Activated CD4-positive, alpha-beta T cell treated with anti-CD3 and anti-CD28 coated beads for 48 hours (primary cell): ENCODE results near the gene LRRC15.

Experiments used
- DNase-seq: peaks from one replicate; pipeline ENCODE4 v3.0.0-alpha.2; 2020

The LRRC15 gene

GRCh38 chr3:194357681-194358080 lies 11.9 kb downstream of the LRRC15 start:
- no peak for DNase-seq

GRCh38 chr3:194355379-194355778 lies 14.2 kb downstream of the LRRC15 start:
- no peak for DNase-seq

- no peak for DNase-seq
Measured at GRCh38 chr3:194354315-194354714, 15.2 kb downstream of the LRRC15 start.

GRCh38 chr3:194352667-194353246 lies 16.8 kb downstream of the LRRC15 start:
- DNase-seq: no peak

- no peak for DNase-seq
Measured at GRCh38 chr3:194351952-194352536, 17.5 kb downstream of the LRRC15 start.

GRCh38 chr3:194351080-194351672 lies 18.4 kb downstream of the LRRC15 start, which contains the start of gene CPN2:
CPN2 (minus strand) TSS chr3:194351328; CDS start chr3:194342702, 8,626 bp downstream.
- no peak for DNase-seq

GRCh38 chr3:194350726-194351071 lies 18.8 kb downstream of the LRRC15 start:
- no peak for DNase-seq

- no peak for DNase-seq
Measured at GRCh38 chr3:194348354-194348753, 21.2 kb downstream of the LRRC15 start.

GRCh38 chr3:194346621-194347020 lies 22.9 kb downstream of the LRRC15 start:
- no peak for DNase-seq

GRCh38 chr3:194346035-194346434 lies 23.5 kb downstream of the LRRC15 start:
- no peak for DNase-seq

- peak; percentile 81 for DNase-seq
Measured at GRCh38 chr3:194344012-194344411, 25.5 kb downstream of the LRRC15 start.

- DNase-seq: no peak
Measured at GRCh38 chr3:194343561-194343893, 26.0 kb downstream of the LRRC15 start.

GRCh38 chr3:194342861-194343560 lies 26.5 kb downstream of the LRRC15 start:
- DNase-seq: no peak

- no peak for DNase-seq
Measured at GRCh38 chr3:194340757-194341400, 28.7 kb downstream of the LRRC15 start.

GRCh38 chr3:194339840-194340239 lies 29.7 kb downstream of the LRRC15 start:
- DNase-seq: no peak

GRCh38 chr3:194339356-194339755 lies 30.2 kb downstream of the LRRC15 start:
- DNase-seq: no peak

GRCh38 chr3:194337965-194338753 lies 31.4 kb downstream of the LRRC15 start:
- no peak for DNase-seq

- DNase-seq: no peak
Measured at GRCh38 chr3:194336601-194337355, 32.8 kb downstream of the LRRC15 start.

- DNase-seq: no peak
Measured at GRCh38 chr3:194333981-194334320, 35.6 kb downstream of the LRRC15 start.

- peak; percentile 92 for DNase-seq
Measured at GRCh38 chr3:194333212-194333980, 36.1 kb downstream of the LRRC15 start.

- no peak for DNase-seq
Measured at GRCh38 chr3:194332858-194333211, 36.7 kb downstream of the LRRC15 start.
